Panc1 (cell line): ENCODE results near the gene CFH. TPM values are rescaled to one million over a fixed set of nuclear protein-coding genes. Genes with fewer than 3 reads are reported as not detected.

Source experiments
- ATAC-seq: fragments of 200-7000 bp; cut with Tn5 transposase; 2 replicates; pipeline ENCODE4 v1.9.1; 2020; ENCODE audit warnings: mild to moderate bottlenecking, moderate library complexity
- BruUV-seq: library from RNA; stranded (reverse); fragments of 400-500 nt; replicated peaks from 2 replicates; lab custom pipeline; 2021; lab: Mats Ljungman, UMichigan
- CTCF ChIA-PET: fragments of 300-600 bp; sonication (Branson Sonifier 250); formaldehyde crosslinking; loops from one replicate; lab custom pipeline; 2022; ENCODE audit warnings: antibody characterized with exemption; lab: Charles Lee
- POLR2A ChIA-PET: fragments of 300-600 bp; sonication (Branson Sonifier 250); formaldehyde crosslinking; loops from one replicate; lab custom pipeline; 2022; ENCODE audit warnings: antibody characterized with exemption; lab: Charles Lee
- DNase-seq: peaks from one replicate; pipeline ENCODE4 v3.0.0-alpha.2; 2010; ENCODE audit warnings: low read depth, low spot score
- H3K27ac ChIP-seq: 2 replicates; pipeline ENCODE4 v1.5.1; 2011; ENCODE audit warnings: mild to moderate bottlenecking, low read length, inconsistent platforms
- H3K27me3 ChIP-seq: fragments of 200-500 bp; sonication (Bioruptor generic); 2 replicates; pipeline ENCODE4 v1.6.0; 2014; ENCODE audit warnings: low read length, inconsistent platforms; ENCODE audit not compliant: control insufficient read depth, insufficient read depth
- H3K36me3 ChIP-seq: fragments of 200-500 bp; sonication (Bioruptor generic); 2 replicates; pipeline ENCODE4 v1.5.1; 2014; ENCODE audit warnings: inconsistent platforms, mild to moderate bottlenecking, low read length, moderate library complexity; ENCODE audit not compliant: control insufficient read depth, insufficient read depth
- H3K4me1 ChIP-seq: 2 replicates; pipeline ENCODE4 v1.5.1; 2011; ENCODE audit warnings: inconsistent platforms, mild to moderate bottlenecking, low read length, moderate library complexity; ENCODE audit not compliant: control insufficient read depth, insufficient read depth
- H3K4me3 ChIP-seq, 2 experiments: 2 replicates each; pipeline ENCODE4 v1.5.1; 2011 to 2012; ENCODE audit warnings: low read depth in 2 of 2, low read length in 2 of 2, mild to moderate bottlenecking in 2 of 2, inconsistent platforms in 1 of 2, moderate library complexity in 1 of 2
- H3K9me3 ChIP-seq: fragments of 200-500 bp; sonication (Bioruptor generic); 2 replicates; pipeline ENCODE4 v1.5.1; 2014; ENCODE audit warnings: low read depth, mild to moderate bottlenecking, inconsistent platforms, low read length, moderate library complexity; ENCODE audit not compliant: control insufficient read depth, insufficient read depth
- POLR2AphosphoS5 ChIP-seq: IDR thresholded peaks from 2 replicates; pipeline ENCODE4 v1.6.1; 2012; ENCODE audit warnings: mild to moderate bottlenecking, low read depth, low read length, moderate library complexity
- SIN3A ChIP-seq: IDR thresholded peaks from 2 replicates; pipeline ENCODE4 v1.6.1; 2012; ENCODE audit warnings: low read depth, mild to moderate bottlenecking, low read length, moderate library complexity, borderline replicate concordance; ENCODE audit not compliant: insufficient read depth
- TCF7L2 ChIP-seq: IDR thresholded peaks from 2 replicates; pipeline ENCODE4 v1.6.1; 2011; ENCODE audit warnings: mild to moderate bottlenecking, low read depth, low read length, inconsistent platforms
- in situ Hi-C: cut with HindIII; loops from 2 replicates; pipeline ENCODE4 v1.10.0; 2016; ENCODE audit warnings: low sequenced_read_pairs, low pct_unique_long_range_greater_than_20kb
- intact Hi-C: fragments of 100-400 bp; cut with micrococcal nuclease; formaldehyde crosslinking; loops from one replicate; pipeline ENCODE4 v1.10.0; 2022; ENCODE audit not compliant: unreplicated experiment
- total RNA-seq: library from RNA; stranded (reverse); gene quantifications from one replicate; pipeline ENCODE4 v1.2.1, GENCODE V29; 2021; ENCODE audit not compliant: unreplicated experiment
- TF ChIP-seq, protein P1 (sequence below): fragments of 450-650 bp; IDR thresholded peaks from 2 replicates; pipeline ENCODE4 v1.5.1; 2017; ENCODE audit warnings: mild to moderate bottlenecking
- TF ChIP-seq, protein P2 (sequence below), 2 experiments: IDR thresholded peaks; 2 replicates each; pipeline ENCODE4 v1.6.1; 2011 to 2012; ENCODE audit warnings: low read depth in 2 of 2, control low read depth in 1 of 2, low read length in 1 of 2, mild to moderate bottlenecking in 1 of 2, moderate library complexity in 1 of 2; ENCODE audit not compliant: insufficient read depth in 1 of 2

The CFH gene
- total RNA-seq, 1 experiment from 2014 or later, result 0.36 TPM

DNA sequence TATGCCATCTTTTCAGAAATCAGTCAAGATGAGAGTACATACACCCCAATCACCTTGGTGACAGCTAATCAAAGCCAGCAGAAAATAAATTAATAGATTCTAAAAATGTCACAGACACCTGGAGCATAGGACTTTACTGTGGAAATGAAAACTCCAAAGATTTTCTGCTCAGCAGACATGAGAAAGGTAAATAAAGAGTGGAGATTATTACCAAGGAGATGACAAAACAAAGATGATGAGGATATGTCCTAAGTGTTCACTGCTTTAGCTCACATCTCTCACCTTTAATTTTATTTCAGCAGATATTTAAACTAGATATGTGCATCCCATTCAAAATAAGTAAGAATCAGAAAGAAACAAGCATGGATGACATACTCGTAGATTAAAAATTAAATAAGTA lies 28.8 kb upstream of the CFH start:
- ATAC-seq (no peak), DNase-seq (no peak)
- Histone ChIP-seq H3K27ac (no peak overlapping the region), H3K4me1 (no peaks in the 10 kb centered on the region), H3K27me3 (no peaks in the 10 kb centered on the region), H3K36me3 (no peaks in the 10 kb centered on the region), H3K4me3 (no peak overlapping the region), H3K9me3 (no peaks in the 10 kb centered on the region)
- intact Hi-C loops, result no loop called here
- TF ChIP-seq, protein P1, sequence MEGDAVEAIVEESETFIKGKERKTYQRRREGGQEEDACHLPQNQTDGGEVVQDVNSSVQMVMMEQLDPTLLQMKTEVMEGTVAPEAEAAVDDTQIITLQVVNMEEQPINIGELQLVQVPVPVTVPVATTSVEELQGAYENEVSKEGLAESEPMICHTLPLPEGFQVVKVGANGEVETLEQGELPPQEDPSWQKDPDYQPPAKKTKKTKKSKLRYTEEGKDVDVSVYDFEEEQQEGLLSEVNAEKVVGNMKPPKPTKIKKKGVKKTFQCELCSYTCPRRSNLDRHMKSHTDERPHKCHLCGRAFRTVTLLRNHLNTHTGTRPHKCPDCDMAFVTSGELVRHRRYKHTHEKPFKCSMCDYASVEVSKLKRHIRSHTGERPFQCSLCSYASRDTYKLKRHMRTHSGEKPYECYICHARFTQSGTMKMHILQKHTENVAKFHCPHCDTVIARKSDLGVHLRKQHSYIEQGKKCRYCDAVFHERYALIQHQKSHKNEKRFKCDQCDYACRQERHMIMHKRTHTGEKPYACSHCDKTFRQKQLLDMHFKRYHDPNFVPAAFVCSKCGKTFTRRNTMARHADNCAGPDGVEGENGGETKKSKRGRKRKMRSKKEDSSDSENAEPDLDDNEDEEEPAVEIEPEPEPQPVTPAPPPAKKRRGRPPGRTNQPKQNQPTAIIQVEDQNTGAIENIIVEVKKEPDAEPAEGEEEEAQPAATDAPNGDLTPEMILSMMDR, result no peak
- ChIA-PET CTCF (no interaction called here), POLR2A (no interaction called here)
- in situ Hi-C loops, result no loop called here
- BruUV-seq, result no TSS peak

DNA sequence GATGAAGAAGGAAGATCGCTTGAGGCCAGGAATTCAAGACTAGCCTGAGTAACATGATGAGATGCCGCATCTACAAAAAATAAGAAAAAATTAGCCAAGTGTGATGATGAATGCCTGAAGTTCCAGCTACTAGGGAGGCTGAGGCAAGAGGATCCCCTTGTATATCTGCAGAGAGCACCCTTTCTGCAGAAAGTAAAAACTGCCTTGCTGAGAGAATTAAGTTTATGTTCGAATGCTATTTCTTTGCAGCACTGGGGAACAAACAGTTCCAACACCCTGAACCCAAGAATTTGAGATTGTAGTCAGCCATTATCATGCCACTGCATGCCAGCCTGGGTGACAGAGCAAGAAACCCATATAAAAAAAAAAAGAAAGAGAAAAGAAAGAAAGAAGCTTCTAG lies 23.0 kb upstream of the CFH start:
- intact Hi-C loops, result no loop called here
- DNase-seq (no peak), ATAC-seq (no peak)
- Histone ChIP-seq H3K4me1 (no peaks in the 10 kb centered on the region), H3K4me3 (no peak overlapping the region), H3K9me3 (no peaks in the 10 kb centered on the region; the same call in 1 of the 2 replicates), H3K27me3 (no peaks in the 10 kb centered on the region), H3K27ac (no peak overlapping the region), H3K36me3 (no peaks in the 10 kb centered on the region)
- CTCF ChIA-PET, result no interaction called here
- in situ Hi-C loops, result no loop called here
- BruUV-seq, result no TSS peak
- TF ChIP-seq POLR2AphosphoS5, result no peak
- TF ChIP-seq, protein P1, result no peak
- TF ChIP-seq, protein P2, sequence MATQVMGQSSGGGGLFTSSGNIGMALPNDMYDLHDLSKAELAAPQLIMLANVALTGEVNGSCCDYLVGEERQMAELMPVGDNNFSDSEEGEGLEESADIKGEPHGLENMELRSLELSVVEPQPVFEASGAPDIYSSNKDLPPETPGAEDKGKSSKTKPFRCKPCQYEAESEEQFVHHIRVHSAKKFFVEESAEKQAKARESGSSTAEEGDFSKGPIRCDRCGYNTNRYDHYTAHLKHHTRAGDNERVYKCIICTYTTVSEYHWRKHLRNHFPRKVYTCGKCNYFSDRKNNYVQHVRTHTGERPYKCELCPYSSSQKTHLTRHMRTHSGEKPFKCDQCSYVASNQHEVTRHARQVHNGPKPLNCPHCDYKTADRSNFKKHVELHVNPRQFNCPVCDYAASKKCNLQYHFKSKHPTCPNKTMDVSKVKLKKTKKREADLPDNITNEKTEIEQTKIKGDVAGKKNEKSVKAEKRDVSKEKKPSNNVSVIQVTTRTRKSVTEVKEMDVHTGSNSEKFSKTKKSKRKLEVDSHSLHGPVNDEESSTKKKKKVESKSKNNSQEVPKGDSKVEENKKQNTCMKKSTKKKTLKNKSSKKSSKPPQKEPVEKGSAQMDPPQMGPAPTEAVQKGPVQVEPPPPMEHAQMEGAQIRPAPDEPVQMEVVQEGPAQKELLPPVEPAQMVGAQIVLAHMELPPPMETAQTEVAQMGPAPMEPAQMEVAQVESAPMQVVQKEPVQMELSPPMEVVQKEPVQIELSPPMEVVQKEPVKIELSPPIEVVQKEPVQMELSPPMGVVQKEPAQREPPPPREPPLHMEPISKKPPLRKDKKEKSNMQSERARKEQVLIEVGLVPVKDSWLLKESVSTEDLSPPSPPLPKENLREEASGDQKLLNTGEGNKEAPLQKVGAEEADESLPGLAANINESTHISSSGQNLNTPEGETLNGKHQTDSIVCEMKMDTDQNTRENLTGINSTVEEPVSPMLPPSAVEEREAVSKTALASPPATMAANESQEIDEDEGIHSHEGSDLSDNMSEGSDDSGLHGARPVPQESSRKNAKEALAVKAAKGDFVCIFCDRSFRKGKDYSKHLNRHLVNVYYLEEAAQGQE (IDR thresholded peaks at IDR 0.05; ENCODE audit: insufficient read depth in 1 of 2, low read depth in 2 of 2, low read length in 1 of 2), result no peak
- POLR2A ChIA-PET, result no interaction called here

DNA sequence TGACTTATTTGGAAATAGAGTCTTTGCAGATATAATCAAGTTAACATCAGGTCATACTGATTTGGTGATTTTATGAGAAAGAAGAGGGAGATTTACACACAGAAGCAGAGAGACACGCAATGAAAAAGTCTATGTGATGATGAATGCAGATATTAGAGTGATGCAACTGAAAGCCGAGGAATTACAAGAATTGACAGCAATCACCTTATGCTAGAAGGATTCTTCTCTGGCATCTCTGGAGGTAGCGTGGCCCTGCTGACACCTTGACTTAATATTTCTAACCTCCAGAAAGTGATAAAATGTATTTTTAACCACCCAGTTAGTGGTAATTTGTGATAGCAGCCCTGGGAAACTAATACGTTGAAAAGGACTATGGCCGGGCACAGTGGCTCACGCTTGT lies 14.2 kb upstream of the CFH start:
- ATAC-seq (no peak), DNase-seq (no peak)
- no peaks in the 10 kb centered on the region for H3K27me3 ChIP-seq
- CTCF ChIA-PET, result no interaction called here
- POLR2A ChIA-PET, result no interaction called here
- no peaks in the 10 kb centered on the region for H3K36me3 ChIP-seq
- H3K9me3 ChIP-seq, result no peaks in the 10 kb centered on the region
- intact Hi-C loops, result no loop called here
- in situ Hi-C loops, result no loop called here
- no peak overlapping the region for H3K4me3 ChIP-seq
- TF ChIP-seq, protein P2 (IDR thresholded peaks at IDR 0.05; ENCODE audit: insufficient read depth in 1 of 2, low read depth in 2 of 2, low read length in 1 of 2), result no peak
- TF ChIP-seq SIN3A (no peak), TCF7L2 (no peak), POLR2AphosphoS5 (no peak)
- TF ChIP-seq, protein P1, result no peak
- H3K27ac ChIP-seq, result no peak overlapping the region
- H3K4me1 ChIP-seq, result no peaks in the 10 kb centered on the region
- no TSS peak for BruUV-seq
